ENCODE data around the gene AKR1C2.
"Not testable (repeated sequence)": the region's sequence is repeated elsewhere in the genome, so short reads cannot be mapped to it uniquely, and the experiment has no call there.

AKR1C2 gene

DNA sequence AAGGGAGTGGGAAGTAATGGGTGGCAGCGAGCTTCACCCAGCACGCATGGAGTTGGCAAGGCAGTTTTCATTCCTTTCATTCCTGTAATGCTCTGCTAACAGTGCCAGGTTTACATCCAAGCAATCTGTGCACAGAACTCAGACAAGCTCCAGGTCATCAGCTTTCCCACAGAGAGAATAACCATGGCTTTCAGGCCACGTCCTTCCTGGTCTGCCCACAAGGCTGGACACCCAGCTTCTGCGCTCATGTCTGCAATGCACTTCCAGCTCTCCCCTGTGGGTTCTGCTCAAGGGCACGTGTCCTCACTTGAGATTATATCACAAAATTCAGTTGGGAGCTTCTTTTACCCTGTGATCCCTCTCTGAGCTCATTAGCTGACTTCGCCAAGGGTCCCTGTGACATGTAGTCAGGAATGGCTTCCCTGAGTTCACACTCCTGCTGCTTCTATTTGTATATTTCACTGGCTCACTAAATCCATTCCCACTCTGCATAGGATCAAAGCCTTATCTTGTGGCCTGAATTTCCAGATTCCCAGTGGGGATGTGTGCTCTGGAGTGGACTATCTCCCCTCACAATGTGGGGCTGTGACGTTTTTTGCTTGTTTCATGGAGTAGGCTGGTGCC lies 18.6 kb downstream of the AKR1C2 start:
- DNase-seq = no peak

GRCh38 chr10:4984223-4984622 lies 19.4 kb downstream of the AKR1C2 start:
- no peak for DNase-seq

GRCh38 chr10:4983615-4984216 lies 19.9 kb downstream of the AKR1C2 start:
- DNase-seq = no peak

- no peak for DNase-seq
These were observed 20.9 kb downstream of the AKR1C2 start for GRCh38 chr10:4982764-4983226.

- no peak for DNase-seq
These were observed 21.8 kb downstream of the AKR1C2 start for GRCh38 chr10:4981722-4982471.

GRCh38 chr10:4980793-4981192 lies 22.9 kb downstream of the AKR1C2 start:
- no peak for DNase-seq

GRCh38 chr10:4978870-4979269 lies 24.8 kb downstream of the AKR1C2 start:
- DNase-seq = no peak

DNA sequence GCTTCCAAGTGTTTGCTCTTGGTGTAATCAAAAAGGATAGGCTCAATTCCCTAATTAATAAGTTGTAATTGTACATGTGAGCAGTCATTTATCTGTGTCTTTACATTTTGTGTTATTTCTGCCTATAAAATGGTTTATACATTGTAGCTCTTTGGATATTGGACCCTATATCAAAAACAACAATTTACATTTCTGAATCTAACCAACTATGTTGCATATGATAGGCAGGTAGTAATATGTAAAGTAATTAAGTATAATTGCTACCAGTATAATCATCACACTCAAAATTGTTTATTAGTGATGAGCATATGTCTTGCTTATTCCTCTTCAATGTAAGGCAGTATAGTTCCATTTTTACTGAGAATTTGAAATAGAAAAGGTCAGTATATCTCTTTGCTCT lies 26.6 kb downstream of the AKR1C2 start:
- no peak for DNase-seq

- DNase-seq = not testable (repeated sequence)
These were observed 29.3 kb downstream of the AKR1C2 start for GRCh38 chr10:4974400-4974799.

DNA sequence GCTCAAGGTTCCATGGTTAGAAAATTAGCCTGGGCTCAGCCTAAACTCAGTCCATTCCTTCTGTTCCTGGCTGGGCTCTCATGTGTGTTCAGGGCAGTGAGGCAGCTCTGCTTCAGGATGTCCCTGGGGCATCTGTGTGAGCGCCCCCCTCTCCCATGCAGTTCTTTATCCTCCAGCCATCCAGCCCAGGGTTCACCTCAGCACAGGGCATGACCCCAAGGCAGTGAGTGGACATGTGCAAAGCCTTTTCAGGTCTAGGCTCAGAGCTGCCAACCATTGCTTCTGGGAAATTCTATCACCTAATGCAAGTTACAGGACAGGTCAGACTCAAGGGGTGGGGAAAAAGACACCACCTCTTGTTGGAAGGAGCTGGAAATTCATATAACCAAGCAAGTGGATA lies 30.4 kb downstream of the AKR1C2 start:
- DNase-seq = not testable (repeated sequence)

DNA sequence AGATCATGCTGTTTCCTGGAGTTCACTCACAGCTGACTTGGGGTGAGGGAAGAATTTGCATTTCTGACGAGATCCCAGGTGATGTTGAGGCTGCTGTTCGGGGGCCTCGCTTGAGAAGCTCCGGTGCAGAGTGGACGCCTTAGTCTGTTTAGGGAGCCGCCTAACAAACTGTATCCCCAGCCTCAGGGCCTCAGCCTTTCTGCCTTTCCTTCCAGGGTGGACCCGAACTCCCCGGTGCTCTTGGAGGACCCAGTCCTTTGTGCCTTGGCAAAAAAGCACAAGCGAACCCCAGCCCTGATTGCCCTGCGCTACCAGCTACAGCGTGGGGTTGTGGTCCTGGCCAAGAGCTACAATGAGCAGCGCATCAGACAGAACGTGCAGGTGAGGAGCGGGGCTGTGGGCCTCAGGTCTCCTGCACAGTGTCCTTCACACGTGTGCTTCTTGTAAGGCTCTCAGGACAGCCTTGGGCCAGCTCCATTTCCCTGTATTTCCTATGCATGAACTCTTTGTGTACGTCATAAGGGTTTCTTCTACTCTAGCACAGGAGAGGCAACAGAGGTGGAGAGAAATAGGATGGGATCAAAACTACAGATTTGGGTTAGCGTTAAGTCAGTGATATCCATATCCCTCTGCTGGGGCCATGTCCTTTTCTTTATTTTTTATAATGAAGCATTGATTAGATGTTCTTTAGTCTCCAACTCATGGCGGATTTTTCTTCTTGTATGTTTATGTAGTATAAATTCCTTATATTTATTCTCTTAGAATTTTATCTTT lies 31.1 kb downstream of the AKR1C2 start:
- DNase-seq = not testable (repeated sequence)

GRCh38 chr10:4970362-4970761 lies 33.3 kb downstream of the AKR1C2 start:
- not testable (repeated sequence) for DNase-seq

- not testable (repeated sequence) for DNase-seq
These were observed 34.4 kb downstream of the AKR1C2 start for GRCh38 chr10:4969289-4969688.

- not testable (repeated sequence) for DNase-seq
These were observed 36.5 kb downstream of the AKR1C2 start for GRCh38 chr10:4967189-4967588.

DNA sequence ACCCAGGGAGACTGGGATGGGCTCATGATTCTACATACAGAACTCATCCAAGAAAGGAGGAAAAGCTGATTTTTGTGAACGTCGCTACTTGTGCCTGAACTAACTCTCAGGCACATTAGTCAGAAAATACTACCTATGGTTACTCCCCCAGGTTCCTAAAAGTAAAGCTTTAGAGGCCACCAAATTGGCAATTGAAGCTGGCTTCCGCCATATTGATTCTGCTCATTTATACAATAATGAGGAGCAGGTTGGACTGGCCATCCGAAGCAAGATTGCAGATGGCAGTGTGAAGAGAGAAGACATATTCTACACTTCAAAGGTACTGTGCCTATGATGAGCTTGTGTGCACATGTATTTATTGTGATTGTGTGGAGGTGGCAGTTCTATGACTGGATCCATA lies 37.9 kb downstream of the AKR1C2 start:
- not testable (repeated sequence) for DNase-seq

GRCh38 chr10:4963815-4964154 lies 39.9 kb downstream of the AKR1C2 start:
- DNase-seq = not testable (repeated sequence)

DNA sequence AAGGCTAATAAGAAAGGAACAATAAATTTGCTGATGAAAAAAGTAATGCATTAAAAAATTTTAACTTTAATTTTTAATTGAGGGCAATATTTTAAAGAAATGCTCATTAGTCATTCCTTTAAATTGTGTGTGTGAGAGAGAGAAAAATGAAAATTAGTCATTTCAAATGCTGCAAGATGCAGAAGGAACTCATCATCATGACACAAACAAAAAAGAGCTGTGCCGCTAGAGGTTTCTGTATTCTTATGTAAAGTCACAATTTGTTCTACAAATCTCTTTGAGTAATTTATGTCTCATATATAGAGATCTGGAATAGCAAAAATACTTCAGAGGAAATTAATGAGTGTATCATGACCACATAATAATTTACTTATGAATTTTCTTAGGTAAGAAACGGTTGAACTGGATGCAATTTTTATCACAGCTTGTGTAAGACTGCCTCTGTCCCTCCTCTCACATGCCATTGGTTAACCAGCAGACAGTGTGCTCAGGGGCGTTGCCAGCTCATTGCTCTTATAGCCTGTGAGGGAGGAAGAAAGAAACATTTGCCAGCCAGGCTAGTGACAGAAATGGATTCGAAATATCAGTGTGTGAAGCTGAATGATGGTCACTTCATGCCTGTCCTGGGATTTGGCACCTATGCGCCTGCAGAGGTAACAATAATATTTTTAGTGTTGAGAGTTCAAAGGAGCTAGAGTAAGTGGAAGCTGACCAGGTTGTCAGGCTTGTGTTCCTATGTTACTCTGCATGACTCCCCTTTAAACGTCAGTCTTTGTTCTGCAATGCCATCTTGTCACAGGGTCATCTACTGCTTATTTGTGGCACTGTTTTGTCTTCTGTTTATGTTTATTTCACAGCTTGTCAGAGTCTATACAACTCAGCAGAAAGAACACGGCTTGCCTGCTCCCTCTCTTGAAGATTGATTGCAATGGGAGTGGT lies 40.5 kb downstream of the AKR1C2 start, which contains the start of gene AKR1C1:
TSS of gene AKR1C1 (plus strand) at position 540 of the 939 bp plus-strand sequence. CDS start at position 570, 30 bp downstream.
- DNase-seq = not testable (repeated sequence)

DNA sequence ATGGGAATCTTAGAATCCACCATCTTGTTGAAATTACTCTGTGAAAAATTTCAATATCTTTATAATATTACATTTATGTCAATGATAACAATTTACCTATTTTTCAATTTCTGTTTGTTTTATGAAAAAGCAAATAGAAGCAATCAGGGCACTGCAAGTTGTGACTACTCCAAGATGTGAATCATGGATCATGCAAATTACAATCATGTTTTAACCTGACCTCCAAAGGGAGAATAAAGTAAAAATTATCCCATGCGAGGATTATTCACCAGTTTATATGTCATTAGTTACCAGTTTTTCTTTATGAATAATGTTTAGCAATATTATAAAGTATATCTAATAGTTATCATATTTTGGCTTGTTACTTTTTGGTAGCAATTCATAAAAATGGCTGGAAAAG lies 41.3 kb downstream of the AKR1C2 start:
- not testable (repeated sequence) for DNase-seq

GRCh38 chr10:4961558-4961957 lies 42.1 kb downstream of the AKR1C2 start:
- DNase-seq = not testable (repeated sequence)

GRCh38 chr10:4956955-4957645 lies 46.6 kb downstream of the AKR1C2 start:
- not testable (repeated sequence) for DNase-seq

DNA sequence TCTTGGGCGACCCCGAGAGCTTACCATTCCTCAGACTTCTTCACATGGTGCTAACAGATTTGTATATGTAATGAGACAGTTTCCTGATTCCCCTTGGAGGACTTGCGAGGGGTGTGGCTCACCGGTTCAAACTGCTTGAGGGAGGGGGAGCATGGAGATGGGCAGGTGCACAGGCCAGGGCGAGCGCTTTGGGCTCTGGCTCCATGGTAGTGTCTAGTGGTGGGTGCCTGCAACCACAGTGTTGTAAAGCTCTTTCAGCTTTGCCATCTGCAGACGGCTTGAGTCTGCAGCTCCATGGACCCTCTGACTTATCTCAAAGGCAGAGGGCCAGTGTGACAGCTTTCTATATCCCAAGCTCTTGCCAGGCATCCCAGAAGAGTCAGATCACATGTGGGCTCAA lies 47.6 kb downstream of the AKR1C2 start:
- not testable (repeated sequence) for DNase-seq
